ENCODE results near the gene DPP7. TPM values are rescaled to one million over a fixed set of nuclear protein-coding genes. Genes with fewer than 3 reads are reported as not detected.

Gene DPP7
- total RNA-seq, 2 experiments from 2014 or later, result 154 to 182 TPM

DNA sequence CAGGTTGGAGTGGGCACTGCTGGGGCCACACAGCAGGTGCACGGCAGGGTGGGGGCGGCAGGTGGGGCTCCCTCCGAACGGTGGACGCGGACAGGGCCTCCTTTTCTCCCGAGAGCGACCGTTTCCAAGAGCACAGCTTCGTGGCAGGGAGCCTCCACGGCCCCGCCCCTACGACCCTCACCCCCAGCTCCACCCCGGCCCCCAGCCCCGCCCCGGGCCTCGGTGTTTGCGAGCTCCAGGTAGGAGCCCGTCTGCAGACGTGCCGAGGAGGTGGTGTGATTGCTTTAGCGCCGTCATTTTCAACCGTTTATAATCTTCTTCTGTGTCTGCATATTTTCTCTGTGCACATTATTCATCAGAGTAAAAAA, 33.2 kb upstream of the DPP7 start:
- POLR2A ChIA-PET, result interaction anchor here (0.6 kb wide), 1 partner anchor 1707 kb away, joined by 3 read pairs; no protein-coding TSS in a partner anchor
- CTCF ChIA-PET (ENCODE audit: unreplicated experiment), result interaction anchor here (0.6 kb wide), 1 partner anchor 19 kb away, joined by 5 read pairs; no protein-coding TSS in a partner anchor

DNA sequence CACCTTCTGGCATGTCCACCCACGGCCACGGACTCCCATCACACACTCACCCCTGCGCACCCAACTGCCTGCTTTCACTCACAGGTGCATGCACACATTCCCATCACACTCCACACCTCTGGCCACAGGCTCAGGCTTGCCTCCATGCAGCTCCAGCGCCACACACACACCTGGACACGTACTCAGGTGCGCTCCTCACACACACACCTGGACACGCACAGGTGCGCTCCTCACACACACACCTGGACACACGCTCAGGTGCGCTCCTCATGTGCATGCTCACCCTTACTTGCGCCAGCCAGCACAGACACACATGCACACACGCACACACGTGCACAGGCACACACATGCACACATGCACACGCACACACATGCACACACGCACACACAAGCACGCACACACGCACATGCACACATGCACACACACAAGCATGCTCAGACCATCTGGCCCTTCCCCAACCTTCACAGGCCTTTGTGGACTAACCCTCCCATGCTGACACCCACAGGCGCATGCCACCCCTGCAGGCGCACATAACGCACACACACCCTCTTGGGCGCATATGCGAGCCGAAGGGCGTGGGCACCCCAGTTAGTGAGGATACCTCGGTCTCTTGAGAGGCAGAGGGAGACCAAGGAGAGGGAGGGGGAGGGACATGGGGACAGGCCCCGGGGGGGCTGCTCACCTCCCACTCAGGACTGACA, 32.7 kb upstream of the DPP7 start:
- H3K27ac ChIP-seq (ENCODE audit: low read depth, low read length, poor library complexity, severe bottlenecking), result no peak overlapping the region
- no peak overlapping the region for H3K4me2 ChIP-seq (ENCODE audit: low read length)
- no peak for DNase-seq (ENCODE audit: low spot score)
- H2AFZ ChIP-seq (ENCODE audit: low read length), result no peak overlapping the region
- no peaks in the 10 kb centered on the region for H4K20me1 ChIP-seq (ENCODE audit: insufficient read depth, low read length)
- no peak for TF ChIP-seq EZH2phosphoT487 (IDR thresholded peaks at IDR 0.05; ENCODE audit: borderline replicate concordance, low read depth, low read length)
- TF ChIP-seq, protein P1, sequence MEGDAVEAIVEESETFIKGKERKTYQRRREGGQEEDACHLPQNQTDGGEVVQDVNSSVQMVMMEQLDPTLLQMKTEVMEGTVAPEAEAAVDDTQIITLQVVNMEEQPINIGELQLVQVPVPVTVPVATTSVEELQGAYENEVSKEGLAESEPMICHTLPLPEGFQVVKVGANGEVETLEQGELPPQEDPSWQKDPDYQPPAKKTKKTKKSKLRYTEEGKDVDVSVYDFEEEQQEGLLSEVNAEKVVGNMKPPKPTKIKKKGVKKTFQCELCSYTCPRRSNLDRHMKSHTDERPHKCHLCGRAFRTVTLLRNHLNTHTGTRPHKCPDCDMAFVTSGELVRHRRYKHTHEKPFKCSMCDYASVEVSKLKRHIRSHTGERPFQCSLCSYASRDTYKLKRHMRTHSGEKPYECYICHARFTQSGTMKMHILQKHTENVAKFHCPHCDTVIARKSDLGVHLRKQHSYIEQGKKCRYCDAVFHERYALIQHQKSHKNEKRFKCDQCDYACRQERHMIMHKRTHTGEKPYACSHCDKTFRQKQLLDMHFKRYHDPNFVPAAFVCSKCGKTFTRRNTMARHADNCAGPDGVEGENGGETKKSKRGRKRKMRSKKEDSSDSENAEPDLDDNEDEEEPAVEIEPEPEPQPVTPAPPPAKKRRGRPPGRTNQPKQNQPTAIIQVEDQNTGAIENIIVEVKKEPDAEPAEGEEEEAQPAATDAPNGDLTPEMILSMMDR (conservative IDR thresholded peaks at IDR 0.05; ENCODE audit: low read length), result no peak
- no TSS peak for BruUV-seq (replicated peaks)
- H3K4me3 ChIP-seq (ENCODE audit: low read depth, low read length, poor library complexity, severe bottlenecking), result no peak overlapping the region
- no peaks in the 10 kb centered on the region for H3K9me2 ChIP-seq (ENCODE audit: insufficient read depth, low read length)
- peaks cover 17% of the 10 kb centered on the region for H3K4me1 ChIP-seq (ENCODE audit: insufficient read depth, low read length, poor library complexity, severe bottlenecking)
- H3K9me3 ChIP-seq (ENCODE audit: low read length), result no peaks in the 10 kb centered on the region
- H3K36me3 ChIP-seq (ENCODE audit: insufficient read depth, low read length), result no peaks in the 10 kb centered on the region
- POLR2A ChIA-PET, result interaction anchor here (0.6 kb wide), 1 partner anchor 1706 kb away, joined by 3 read pairs; no protein-coding TSS in a partner anchor
- CTCF ChIA-PET (ENCODE audit: unreplicated experiment), result no interaction called here
- no peaks in the 10 kb centered on the region for H3K79me2 ChIP-seq (ENCODE audit: insufficient read depth, low read depth, low read length)
- intact Hi-C loops (cut with micrococcal nuclease; ENCODE audit: unreplicated experiment), result no loop called here

More for the DNA sequence above, 33.2 kb upstream of the DPP7 start:
- Histone ChIP-seq H3K4me1 (ENCODE audit: insufficient read depth, low read length, poor library complexity, severe bottlenecking) (peaks cover 17% of the 10 kb centered on the region), H3K4me2 (ENCODE audit: low read length) (no peak overlapping the region), H3K9me2 (ENCODE audit: insufficient read depth, low read length) (no peaks in the 10 kb centered on the region), H3K9me3 (ENCODE audit: low read length) (no peaks in the 10 kb centered on the region), H3K27ac (ENCODE audit: low read depth, low read length, poor library complexity, severe bottlenecking) (no peak overlapping the region), H2AFZ (ENCODE audit: low read length) (no peak overlapping the region), H4K20me1 (ENCODE audit: insufficient read depth, low read length) (no peaks in the 10 kb centered on the region), H3K4me3 (ENCODE audit: low read depth, low read length, poor library complexity, severe bottlenecking) (no peak overlapping the region), H3K79me2 (ENCODE audit: insufficient read depth, low read depth, low read length) (no peaks in the 10 kb centered on the region), H3K36me3 (ENCODE audit: insufficient read depth, low read length) (no peaks in the 10 kb centered on the region)
- intact Hi-C loops (cut with micrococcal nuclease; ENCODE audit: unreplicated experiment), result no loop called here
- no peak for TF ChIP-seq EZH2phosphoT487 (IDR thresholded peaks at IDR 0.05; ENCODE audit: borderline replicate concordance, low read depth, low read length)
- TF ChIP-seq, protein P1 (conservative IDR thresholded peaks at IDR 0.05; ENCODE audit: low read length), result no peak
- no TSS peak for BruUV-seq (replicated peaks)
- no peak for DNase-seq (ENCODE audit: low spot score)

DNA sequence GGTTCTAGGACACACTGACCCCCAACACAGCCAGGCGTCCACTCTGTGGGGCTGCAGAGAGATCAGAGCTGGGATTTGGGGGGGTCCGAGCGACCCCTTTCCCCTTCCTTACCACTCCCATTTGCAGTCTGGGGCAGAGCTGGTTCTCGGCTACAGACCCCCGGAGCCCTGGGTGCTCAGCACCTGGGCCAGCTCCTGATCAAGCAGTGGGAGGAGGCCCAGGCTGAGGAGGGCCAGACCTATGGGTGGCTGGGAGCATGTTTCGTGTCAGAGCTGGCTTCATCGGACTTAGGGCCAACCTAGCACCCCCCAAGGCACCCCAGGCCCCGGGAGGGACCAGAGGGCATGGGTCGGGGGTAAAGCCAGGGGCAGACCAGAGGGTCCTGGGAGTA, 32.0 kb upstream of the DPP7 start:
- Histone ChIP-seq H4K20me1 (ENCODE audit: insufficient read depth, low read length) (no peaks in the 10 kb centered on the region), H3K27ac (ENCODE audit: low read depth, low read length, poor library complexity, severe bottlenecking) (no peak overlapping the region), H3K4me2 (ENCODE audit: low read length) (no peak overlapping the region), H2AFZ (ENCODE audit: low read length) (no peak overlapping the region), H3K4me3 (ENCODE audit: low read depth, low read length, poor library complexity, severe bottlenecking) (no peak overlapping the region), H3K9me3 (ENCODE audit: low read length) (no peaks in the 10 kb centered on the region), H3K9me2 (ENCODE audit: insufficient read depth, low read length) (no peaks in the 10 kb centered on the region), H3K36me3 (ENCODE audit: insufficient read depth, low read length) (no peaks in the 10 kb centered on the region), H3K4me1 (ENCODE audit: insufficient read depth, low read length, poor library complexity, severe bottlenecking) (peaks cover 15% of the 10 kb centered on the region), H3K79me2 (ENCODE audit: insufficient read depth, low read depth, low read length) (no peaks in the 10 kb centered on the region)
- ChIA-PET POLR2A (no interaction called here), CTCF (ENCODE audit: unreplicated experiment) (no interaction called here)
- BruUV-seq (replicated peaks), result no TSS peak
- intact Hi-C loops (cut with micrococcal nuclease; ENCODE audit: unreplicated experiment), result no loop called here
- TF ChIP-seq EZH2phosphoT487 (IDR thresholded peaks at IDR 0.05; ENCODE audit: borderline replicate concordance, low read depth, low read length), result no peak
- TF ChIP-seq, protein P1 (conservative IDR thresholded peaks at IDR 0.05; ENCODE audit: low read length), result no peak
- DNase-seq (ENCODE audit: low spot score), result no peak

All from OCI-LY7 (cell line).